GM19452 (cell line): ENCODE results near the gene ICOSLG.
A peak's percentile ranks its signal among the peaks of the same experiment; 100 is the strongest.
"Not testable (repeated sequence)": the region's sequence is repeated elsewhere in the genome, so short reads cannot be mapped to it uniquely, and the experiment has no call there.

Experiments used
- ATAC-seq: cut with Tn5 transposase; IDR thresholded peaks from one replicate; pipeline ENCODE4 v1.9.1; 2021; ENCODE audit not compliant: unreplicated experiment

The ICOSLG gene, protein sequence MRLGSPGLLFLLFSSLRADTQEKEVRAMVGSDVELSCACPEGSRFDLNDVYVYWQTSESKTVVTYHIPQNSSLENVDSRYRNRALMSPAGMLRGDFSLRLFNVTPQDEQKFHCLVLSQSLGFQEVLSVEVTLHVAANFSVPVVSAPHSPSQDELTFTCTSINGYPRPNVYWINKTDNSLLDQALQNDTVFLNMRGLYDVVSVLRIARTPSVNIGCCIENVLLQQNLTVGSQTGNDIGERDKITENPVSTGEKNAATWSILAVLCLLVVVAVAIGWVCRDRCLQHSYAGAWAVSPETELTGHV

GRCh38 chr21:44240842-44241241, at the start of gene ICOSLG:
TSS of gene ICOSLG (minus strand) at chr21:44240943. CDS start at chr21:44240817, 126 bp downstream.
- ATAC-seq: peak; percentile 39

DNA sequence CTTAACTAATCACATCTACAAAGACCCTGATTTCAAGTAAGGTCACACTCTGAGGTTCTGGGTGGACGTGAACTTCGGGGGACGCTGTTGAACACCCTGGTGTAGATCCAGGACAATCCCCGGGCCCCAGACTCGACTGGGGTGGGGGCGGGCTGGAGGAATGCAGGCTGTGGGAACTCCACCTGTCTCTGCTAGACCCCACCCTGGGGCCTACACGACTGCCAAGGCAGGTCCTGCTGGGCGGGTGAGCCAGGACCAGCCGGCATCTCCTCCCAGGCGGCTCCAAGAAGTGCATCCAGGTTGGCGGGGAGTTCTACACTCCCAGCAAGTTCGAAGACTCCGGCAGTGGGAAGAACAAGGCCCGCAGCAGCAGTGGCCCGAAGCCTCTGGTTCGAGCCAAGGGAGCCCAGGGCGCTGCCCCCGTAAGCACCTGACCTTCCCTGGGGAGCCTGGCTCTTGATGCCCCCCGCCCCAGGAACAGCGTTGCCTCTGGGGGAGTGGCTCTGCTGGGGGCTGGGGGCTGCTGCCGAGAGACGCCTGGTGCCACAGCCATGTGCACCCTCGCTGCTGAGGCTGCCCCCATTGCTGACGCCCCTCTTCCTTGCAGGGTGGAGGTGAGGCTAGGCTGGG, 48.8 kb upstream of the ICOSLG start:
- no peak for ATAC-seq

DNA sequence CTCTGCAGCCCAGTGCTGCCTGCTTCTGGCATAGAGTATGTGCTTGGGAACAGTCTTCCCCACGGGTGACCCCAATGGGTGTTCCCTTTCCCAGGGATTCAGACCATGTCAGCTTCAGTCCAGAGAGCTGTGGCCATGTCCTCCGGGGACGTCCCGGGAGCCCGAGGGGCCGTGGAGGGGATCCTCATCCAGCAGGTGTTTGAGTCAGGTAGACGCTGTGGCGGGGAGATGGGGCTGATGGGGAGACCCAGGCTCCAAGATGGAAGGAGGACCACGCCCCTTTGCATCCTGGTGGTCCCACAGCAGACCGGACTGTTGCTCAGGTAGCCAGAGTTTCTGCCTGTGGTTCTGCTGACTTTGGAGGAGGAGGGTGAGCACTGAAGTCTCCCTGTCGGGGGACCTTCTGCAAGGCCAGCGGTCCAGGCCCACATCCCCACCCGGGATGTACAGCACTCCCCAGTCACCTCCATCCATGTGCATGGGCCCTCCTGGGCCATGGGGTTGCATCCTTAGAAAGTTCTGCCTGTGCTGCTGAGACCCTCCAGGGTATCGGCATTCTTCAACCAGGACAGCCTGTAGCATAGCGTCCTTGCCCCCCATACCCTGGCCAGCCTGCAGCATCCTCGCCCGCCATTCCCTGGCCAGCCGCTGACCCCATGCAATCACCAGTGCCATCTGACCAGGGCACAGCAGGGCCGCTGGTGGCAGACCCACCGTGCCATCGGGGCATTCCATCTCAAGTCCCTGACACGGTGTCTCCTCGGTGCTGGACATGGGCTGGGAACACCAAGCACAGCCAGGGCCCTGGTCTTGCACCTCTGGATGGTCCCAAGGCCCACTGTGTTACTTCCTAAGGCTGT, 47.7 kb upstream of the ICOSLG start:
- ATAC-seq: no peak

GRCh38 chr21:44286716-44287632, 46.2 kb upstream of the ICOSLG start:
- ATAC-seq: no peak

DNA sequence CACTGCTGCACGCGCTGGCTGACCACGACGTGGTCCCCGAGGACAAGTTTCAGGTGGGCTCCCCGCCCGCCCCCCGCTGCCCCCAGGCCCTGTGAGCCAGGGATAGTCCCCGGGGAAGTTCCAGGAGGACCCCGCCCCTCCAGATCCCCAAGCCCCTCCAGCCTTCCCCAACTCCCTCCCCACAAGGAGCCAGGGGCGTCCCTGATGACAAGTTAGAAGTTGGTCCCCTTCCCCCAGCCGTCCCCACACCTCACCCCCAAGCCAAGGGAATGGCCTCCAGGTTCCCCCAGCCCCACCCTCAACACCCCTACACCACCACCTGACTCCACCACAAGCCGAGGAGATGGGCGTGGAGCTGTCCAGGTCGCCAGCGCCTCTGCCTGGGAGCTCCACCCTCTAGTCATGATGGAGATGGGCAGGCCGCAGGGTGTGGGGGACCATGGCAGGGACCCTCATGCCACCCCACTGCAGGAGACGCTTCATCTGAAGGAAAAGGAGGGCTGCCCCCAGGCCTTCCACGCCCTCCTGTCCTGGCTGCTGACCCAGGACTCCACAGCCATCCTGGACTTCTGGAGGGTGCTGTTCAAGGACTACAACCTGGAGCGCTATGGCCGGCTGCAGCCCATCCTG, 45.5 kb upstream of the ICOSLG start:
- no peak for ATAC-seq

GRCh38 chr21:44285138-44285992, 44.6 kb upstream of the ICOSLG start, which contains the start of gene AIRE:
TSS of gene AIRE (plus strand) at chr21:44285876. CDS start at chr21:44286007, 131 bp downstream.
- ATAC-seq: no peak

DNA sequence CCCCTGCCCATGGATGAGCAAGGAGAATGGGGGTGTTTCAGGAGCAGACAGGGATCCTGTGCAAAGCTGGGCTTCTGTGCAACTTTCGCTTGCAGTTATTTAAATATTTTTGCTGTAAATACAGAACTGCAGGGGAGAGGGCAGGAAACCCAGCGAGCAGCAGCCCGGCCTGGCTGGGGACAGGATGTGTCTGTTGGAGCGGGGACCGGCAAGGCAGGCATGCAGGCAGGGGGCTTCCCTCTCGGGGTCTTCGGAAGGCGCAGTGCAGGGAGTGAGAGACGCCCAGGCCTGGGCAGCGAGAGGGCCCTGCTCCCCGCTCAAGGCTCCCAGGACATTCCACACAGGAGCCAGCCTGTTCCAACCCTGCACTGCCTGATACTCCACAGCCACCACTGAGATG, 43.2 kb upstream of the ICOSLG start:
- no peak for ATAC-seq

DNA sequence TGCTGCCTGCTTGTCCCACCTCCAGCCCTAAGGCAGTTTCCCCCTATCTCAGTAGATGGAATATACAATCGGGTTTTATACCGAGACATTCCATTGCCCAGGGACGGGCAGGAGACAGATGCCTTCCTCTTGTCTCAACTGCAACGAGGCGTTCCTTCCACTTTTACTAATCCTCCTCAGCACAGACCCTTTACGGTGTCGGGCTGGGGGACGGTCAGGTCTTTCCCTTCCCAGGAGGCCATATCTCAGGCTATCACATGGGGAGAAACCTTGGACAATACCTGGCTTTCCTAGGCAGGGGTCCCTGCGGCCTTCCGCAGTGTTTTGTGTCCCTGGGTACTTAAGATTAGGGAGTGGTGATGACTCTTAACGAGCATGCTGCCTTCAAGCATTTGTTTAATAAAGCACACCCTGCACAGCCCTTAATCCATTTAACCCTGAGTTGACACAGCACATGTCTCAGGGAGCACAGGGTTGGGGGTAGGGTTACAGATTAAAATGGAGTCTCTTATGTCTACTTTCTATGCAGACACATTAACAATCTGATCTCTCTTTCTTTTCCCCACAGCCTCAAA, 42.6 kb upstream of the ICOSLG start:
- not testable (repeated sequence) for ATAC-seq

- ATAC-seq: no peak
Observed at GRCh38 chr21:44282370-44282769, 41.6 kb upstream of the ICOSLG start.

- no peak for ATAC-seq
Observed at GRCh38 chr21:44281801-44282200, 41.1 kb upstream of the ICOSLG start.

DNA sequence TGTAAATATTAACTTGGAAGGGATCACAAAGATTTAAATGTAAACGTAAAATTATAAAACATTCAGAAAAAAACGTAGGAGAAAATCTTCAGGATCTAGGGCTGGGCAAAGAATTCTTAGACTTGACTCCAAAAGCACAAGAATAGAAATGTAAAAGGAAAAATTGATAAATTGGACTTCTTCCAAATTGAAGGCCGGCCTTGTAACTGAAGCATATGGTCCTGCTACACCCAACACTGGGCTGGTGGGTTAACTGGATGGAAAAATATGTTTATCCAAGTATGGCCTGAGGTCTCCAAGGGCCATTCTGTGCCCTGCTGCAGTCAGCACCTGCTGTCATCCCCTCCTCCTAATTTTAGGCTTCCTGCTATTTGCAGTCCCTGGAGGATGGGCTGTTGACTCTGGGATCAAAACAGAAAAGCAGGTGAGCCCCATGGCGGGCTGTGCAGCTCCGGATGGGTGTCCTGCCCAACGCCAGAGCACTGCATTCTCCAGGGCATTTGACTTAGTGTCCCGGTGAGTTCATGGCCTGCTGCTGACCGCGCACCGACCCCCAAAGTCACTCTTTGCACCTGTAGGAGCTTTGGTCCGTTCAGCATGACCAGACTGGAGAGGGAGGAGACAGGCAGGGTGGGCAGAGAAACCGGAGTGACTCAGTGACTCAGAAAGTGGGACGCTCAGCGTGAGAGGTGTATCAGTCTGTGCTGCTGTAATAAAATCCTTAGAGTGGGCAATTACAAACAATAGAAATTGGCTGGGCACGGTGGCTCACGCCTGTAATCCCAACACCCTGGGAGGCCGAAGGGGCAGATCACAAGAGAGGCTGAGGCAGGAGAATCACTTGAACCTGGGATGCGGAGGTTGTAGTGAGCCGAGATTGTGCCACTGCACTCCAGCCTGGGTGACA, 38.9 kb upstream of the ICOSLG start:
- ATAC-seq: no peak

GRCh38 chr21:44275041-44275440, 34.3 kb upstream of the ICOSLG start:
- ATAC-seq: no peak

GRCh38 chr21:44273046-44273445, 32.3 kb upstream of the ICOSLG start:
- no peak for ATAC-seq

- no peak for ATAC-seq
Observed at GRCh38 chr21:44272284-44272858, 31.6 kb upstream of the ICOSLG start.

- no peak for ATAC-seq
Observed at GRCh38 chr21:44271558-44272283, 31.0 kb upstream of the ICOSLG start.

GRCh38 chr21:44269090-44269489, 28.3 kb upstream of the ICOSLG start:
- ATAC-seq: no peak

GRCh38 chr21:44267655-44268142, 27.0 kb upstream of the ICOSLG start:
- ATAC-seq: no peak
